ENCODE data around the gene KRTAP10-2. TPM values are rescaled to one million over a fixed set of nuclear protein-coding genes. Genes with fewer than 3 reads are reported as not detected.

The KRTAP10-2 gene
- total RNA-seq, 4 donors from 2014 or later, result not detected

- 89% methylated on average over 19 of the region's 33 CpGs for WGBS
- Histone ChIP-seq H3K4me1 (no peaks in the 10 kb centered on the region), H3K27ac (replicated peaks in 1 of 4) (no peak overlapping the region), H3K36me3 (no peaks in the 10 kb centered on the region), H3K27me3 (peaks cover 0 to 20% (median 0%) of the 10 kb centered on the region in 4 donors), H3K9me3 (no peaks in the 10 kb centered on the region), H3K4me3 (no peak overlapping the region)
- no peak for TF ChIP-seq EP300 (IDR thresholded peaks at IDR 0.05)
- TF ChIP-seq POLR2AphosphoS5 (IDR thresholded peaks at IDR 0.05), result no peak
- TF ChIP-seq CTCF (IDR thresholded peaks at IDR 0.05), result no peak
- TF ChIP-seq POLR2A (IDR thresholded peaks at IDR 0.05; ENCODE audit: low read depth), result no peak
- intact Hi-C loops (cut with DNase I), result no loop called here
- DNase-seq (ENCODE audit: extremely low spot score), result no peak
Measured at GRCh38 chr21:44521928-44522752, 29.2 kb downstream of the KRTAP10-2 start.

- no peak overlapping the region for H3K27ac ChIP-seq (replicated peaks in 1 of 4)
- TF ChIP-seq POLR2AphosphoS5 (IDR thresholded peaks at IDR 0.05) (no peak), POLR2A (IDR thresholded peaks at IDR 0.05; ENCODE audit: low read depth) (no peak)
- H3K4me3 ChIP-seq, result no peak overlapping the region
- H3K4me1 ChIP-seq, result no peaks in the 10 kb centered on the region
- intact Hi-C loops (cut with DNase I), result no loop called here
- no peaks in the 10 kb centered on the region for H3K9me3 ChIP-seq
- 75% methylated on average over 16 of the region's 22 CpGs for WGBS
- no peaks in the 10 kb centered on the region for H3K36me3 ChIP-seq
- peaks cover 0 to 20% (median 0%) of the 10 kb centered on the region in 4 donors for H3K27me3 ChIP-seq
- no peak for DNase-seq (ENCODE audit: extremely low spot score)
Measured at GRCh38 chr21:44521301-44521927, 29.9 kb downstream of the KRTAP10-2 start.

- H3K4me3 ChIP-seq, result no peak overlapping the region
- no peaks in the 10 kb centered on the region for H3K36me3 ChIP-seq
- H3K27me3 ChIP-seq, result peaks cover 0 to 20% (median 0%) of the 10 kb centered on the region in 4 donors
- no peak for DNase-seq (ENCODE audit: extremely low spot score)
- H3K27ac ChIP-seq (replicated peaks in 1 of 4), result no peak overlapping the region
- WGBS, result 89% methylated on average over 25 of the region's 31 CpGs
- intact Hi-C loops (cut with DNase I), result no loop called here
- TF ChIP-seq EP300 (IDR thresholded peaks at IDR 0.05) (no peak), CTCF (IDR thresholded peaks at IDR 0.05) (no peak), POLR2AphosphoS5 (IDR thresholded peaks at IDR 0.05) (no peak), POLR2A (IDR thresholded peaks at IDR 0.05; ENCODE audit: low read depth) (no peak)
- H3K4me1 ChIP-seq, result no peaks in the 10 kb centered on the region
- H3K9me3 ChIP-seq, result no peaks in the 10 kb centered on the region
Measured at GRCh38 chr21:44520326-44521300, 30.7 kb downstream of the KRTAP10-2 start.

- DNase-seq (ENCODE audit: extremely low spot score), result no peak
- Histone ChIP-seq H3K4me1 (no peaks in the 10 kb centered on the region), H3K36me3 (no peaks in the 10 kb centered on the region), H3K4me3 (no peak overlapping the region), H3K27me3 (peaks cover 0 to 20% (median 0%) of the 10 kb centered on the region in 4 donors), H3K27ac (replicated peaks in 1 of 4) (no peak overlapping the region), H3K9me3 (no peaks in the 10 kb centered on the region)
- no peak for TF ChIP-seq CTCF (IDR thresholded peaks at IDR 0.05)
- intact Hi-C loops (cut with DNase I), result no loop called here
- WGBS, result 79% methylated on average over 11 of the region's 28 CpGs
Measured at GRCh38 chr21:44519346-44520325, 31.7 kb downstream of the KRTAP10-2 start.

Data from esophagus muscularis mucosa (tissue), 4 donors.